ENCODE results near the gene DAP3. TPM values are rescaled to one million over a fixed set of nuclear protein-coding genes. Genes with fewer than 3 reads are reported as not detected.
"Not testable (repeated sequence)": the region's sequence is repeated elsewhere in the genome, so short reads cannot be mapped to it uniquely, and the experiment has no call there.

Gene DAP3
- total and polyA plus RNA-seq, 10 of the 15 experiments (the other 5 are each of a cell fraction or from before 2014, with no cell fraction given), result 60.0 to 223 (median 138) TPM

DNA sequence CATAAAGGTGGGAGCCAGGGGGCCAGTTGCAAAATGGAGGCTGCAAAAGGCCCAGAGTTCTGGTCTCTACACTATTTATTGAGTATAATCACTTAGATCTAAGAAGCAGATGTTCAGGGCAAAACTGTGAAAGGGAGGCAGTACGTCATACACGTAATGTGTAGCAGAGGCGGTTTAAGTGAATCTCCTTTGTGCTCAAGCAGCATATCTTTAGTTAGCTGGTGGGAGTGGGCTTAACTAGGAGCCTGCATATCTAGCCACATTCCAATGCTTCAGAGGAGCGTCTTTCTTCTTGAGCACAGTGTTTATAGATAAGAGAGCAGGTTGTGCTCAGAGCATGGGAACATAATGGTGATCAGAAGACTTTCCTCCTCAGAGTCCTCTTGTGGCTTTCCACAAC is 10.2 kb downstream of the DAP3 start:
- H3K4me2 ChIP-seq (ENCODE audit: control insufficient read depth, insufficient read depth); H4K20me1 ChIP-seq (ENCODE audit: control insufficient read depth, insufficient read depth); H3K9ac ChIP-seq (ENCODE audit: control insufficient read depth, insufficient read depth, low read length); intact Hi-C loops (cut with micrococcal nuclease; ENCODE audit: unreplicated experiment); FAIRE-seq; H3K27ac ChIP-seq (ENCODE audit: control insufficient read depth, insufficient read depth); H3K4me1 ChIP-seq (ENCODE audit: control insufficient read depth, insufficient read depth, low read length); H3K9me3 ChIP-seq (replicated peaks; ENCODE audit: control insufficient read depth, insufficient read depth, low read length); ATAC-seq; H3K36me3 ChIP-seq (ENCODE audit: control insufficient read depth in 2 of 2, insufficient read depth in 2 of 2, low read length in 1 of 2); in situ Hi-C loops (cut with MboI); DNase-seq (ENCODE audit: low read depth, low spot score); H3K4me3 ChIP-seq; POLR2A ChIA-PET; CTCF ChIA-PET; BruUV-seq (replicated peaks); H3K27me3 ChIP-seq (replicated peaks in 1 of 2; ENCODE audit: control insufficient read depth in 2 of 2, insufficient read depth in 2 of 2, low read length in 1 of 2); SMC1A ChIA-PET (ENCODE audit: uncharacterized antibody, unreplicated experiment); H2AFZ ChIP-seq (ENCODE audit: control insufficient read depth, low read depth, low read length): not testable (repeated sequence)
- RAD21 ChIA-PET (ENCODE audit: unreplicated experiment), result interaction anchor here (0.6 kb wide), 1 partner anchor 18 kb away, joined by 3 read pairs; no protein-coding TSS in a partner anchor
- WGBS (ENCODE audit: insufficient coverage, insufficient replicate concordance, low lambda C conversion rate, missing lambda C conversion rate), result 100% methylated on average over 4 of the region's 4 CpGs
- peaks cover 47% of the 10 kb centered on the region for H3K79me2 ChIP-seq (ENCODE audit: control insufficient read depth, insufficient read depth, low read length)

DNA sequence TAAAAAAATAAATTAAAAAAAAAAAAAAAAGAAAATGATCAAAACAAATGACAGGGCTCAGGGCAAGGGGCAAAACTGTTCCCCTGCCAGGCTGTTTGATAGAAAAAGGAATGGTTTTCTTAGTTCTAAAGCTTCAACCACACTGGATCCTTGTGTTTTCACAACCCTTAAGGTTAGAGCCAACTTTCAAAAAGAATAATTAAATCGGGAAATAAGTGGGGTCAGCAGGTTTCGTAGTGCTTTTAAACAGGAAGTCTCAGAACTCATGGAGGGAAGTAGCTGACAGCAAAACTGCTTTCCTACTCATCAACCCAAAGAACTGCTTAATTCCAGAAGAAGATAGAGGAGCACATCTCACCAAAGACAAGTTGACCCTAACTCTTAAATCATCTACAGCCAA is 12.8 kb downstream of the DAP3 start:
- in situ Hi-C loops (cut with MboI); DNase-seq (ENCODE audit: low read depth, low spot score); H3K27ac ChIP-seq (ENCODE audit: control insufficient read depth, insufficient read depth); H3K9me3 ChIP-seq (replicated peaks; ENCODE audit: control insufficient read depth, insufficient read depth, low read length); H3K9ac ChIP-seq (ENCODE audit: control insufficient read depth, insufficient read depth, low read length); H3K27me3 ChIP-seq (replicated peaks in 1 of 2; ENCODE audit: control insufficient read depth in 2 of 2, insufficient read depth in 2 of 2, low read length in 1 of 2); POLR2A ChIA-PET; H3K4me1 ChIP-seq (ENCODE audit: control insufficient read depth, insufficient read depth, low read length); H4K20me1 ChIP-seq (ENCODE audit: control insufficient read depth, insufficient read depth); H3K36me3 ChIP-seq (ENCODE audit: control insufficient read depth in 2 of 2, insufficient read depth in 2 of 2, low read length in 1 of 2); intact Hi-C loops (cut with micrococcal nuclease; ENCODE audit: unreplicated experiment); H3K4me3 ChIP-seq; CTCF ChIA-PET; FAIRE-seq; RAD21 ChIA-PET (ENCODE audit: unreplicated experiment); H2AFZ ChIP-seq (ENCODE audit: control insufficient read depth, low read depth, low read length); BruUV-seq (replicated peaks); SMC1A ChIA-PET (ENCODE audit: uncharacterized antibody, unreplicated experiment); H3K4me2 ChIP-seq (ENCODE audit: control insufficient read depth, insufficient read depth); ATAC-seq: not testable (repeated sequence)
- WGBS (ENCODE audit: insufficient coverage, insufficient replicate concordance, low lambda C conversion rate, missing lambda C conversion rate), result 92% methylated on average over 2 of the region's 2 CpGs
- H3K79me2 ChIP-seq (ENCODE audit: control insufficient read depth, insufficient read depth, low read length), result peaks cover 30% of the 10 kb centered on the region

DNA sequence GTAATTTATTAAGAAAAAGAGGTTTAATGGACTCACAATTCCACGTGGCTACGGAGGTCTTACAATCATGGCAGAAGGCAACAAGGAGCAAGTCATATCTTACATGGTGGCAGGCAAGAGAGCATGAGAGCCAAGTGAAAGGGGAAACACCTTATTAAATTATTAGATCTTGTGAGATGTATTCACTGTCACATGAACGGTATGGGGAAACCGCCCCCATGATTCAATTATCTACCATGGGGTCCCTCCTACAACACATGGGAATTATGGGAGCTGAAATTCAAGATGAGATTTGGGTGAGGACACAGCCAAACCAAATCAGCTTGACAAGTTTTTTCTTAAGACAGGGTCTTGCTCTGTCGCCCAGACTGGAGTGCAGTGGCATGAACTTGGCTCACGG is 14.3 kb downstream of the DAP3 start:
- ChIA-PET SMC1A (ENCODE audit: uncharacterized antibody, unreplicated experiment) (no interaction called here), POLR2A (no interaction called here), RAD21 (ENCODE audit: unreplicated experiment) (no interaction called here), CTCF (no interaction called here)
- H2AFZ ChIP-seq (ENCODE audit: control insufficient read depth, low read depth, low read length), result no peak overlapping the region
- H3K4me2 ChIP-seq (ENCODE audit: control insufficient read depth, insufficient read depth), result no peak overlapping the region
- DNase-seq (ENCODE audit: low read depth, low spot score) (no peak), FAIRE-seq (no peak), ATAC-seq (no peak)
- H3K27ac ChIP-seq (ENCODE audit: control insufficient read depth, insufficient read depth), result no peak overlapping the region
- no peaks in the 10 kb centered on the region for H3K36me3 ChIP-seq (ENCODE audit: control insufficient read depth in 2 of 2, insufficient read depth in 2 of 2, low read length in 1 of 2)
- H3K4me3 ChIP-seq, result no peak overlapping the region
- intact Hi-C loops (cut with micrococcal nuclease; ENCODE audit: unreplicated experiment) (no loop called here), in situ Hi-C loops (cut with MboI) (no loop called here)
- 98% methylated on average over 6 of the region's 6 CpGs for WGBS (ENCODE audit: insufficient coverage, insufficient replicate concordance, low lambda C conversion rate, missing lambda C conversion rate)
- BruUV-seq (replicated peaks), result no TSS peak
- H3K9ac ChIP-seq (ENCODE audit: control insufficient read depth, insufficient read depth, low read length), result no peak overlapping the region
- no peaks in the 10 kb centered on the region; the same call in 2 of the 3 replicates for H3K9me3 ChIP-seq (replicated peaks; ENCODE audit: control insufficient read depth, insufficient read depth, low read length)
- no peaks in the 10 kb centered on the region for H3K4me1 ChIP-seq (ENCODE audit: control insufficient read depth, insufficient read depth, low read length)
- TF ChIP-seq, protein P1, sequence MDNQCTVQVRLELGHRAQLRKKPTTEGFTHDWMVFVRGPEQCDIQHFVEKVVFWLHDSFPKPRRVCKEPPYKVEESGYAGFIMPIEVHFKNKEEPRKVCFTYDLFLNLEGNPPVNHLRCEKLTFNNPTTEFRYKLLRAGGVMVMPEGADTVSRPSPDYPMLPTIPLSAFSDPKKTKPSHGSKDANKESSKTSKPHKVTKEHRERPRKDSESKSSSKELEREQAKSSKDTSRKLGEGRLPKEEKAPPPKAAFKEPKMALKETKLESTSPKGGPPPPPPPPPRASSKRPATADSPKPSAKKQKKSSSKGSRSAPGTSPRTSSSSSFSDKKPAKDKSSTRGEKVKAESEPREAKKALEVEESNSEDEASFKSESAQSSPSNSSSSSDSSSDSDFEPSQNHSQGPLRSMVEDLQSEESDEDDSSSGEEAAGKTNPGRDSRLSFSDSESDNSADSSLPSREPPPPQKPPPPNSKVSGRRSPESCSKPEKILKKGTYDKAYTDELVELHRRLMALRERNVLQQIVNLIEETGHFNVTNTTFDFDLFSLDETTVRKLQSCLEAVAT (IDR thresholded peaks at IDR 0.05), result no peak
- no peak for TF ChIP-seq IKZF1 (conservative IDR thresholded peaks at IDR 0.05)
- no peak for TF ChIP-seq IRF4 (IDR thresholded peaks at IDR 0.05; ENCODE audit: low read depth, low read length)
- H3K27me3 ChIP-seq (replicated peaks in 1 of 2; ENCODE audit: control insufficient read depth in 2 of 2, insufficient read depth in 2 of 2, low read length in 1 of 2), result no peaks in the 10 kb centered on the region
- peaks cover 21% of the 10 kb centered on the region for H3K79me2 ChIP-seq (ENCODE audit: control insufficient read depth, insufficient read depth, low read length)
- no peaks in the 10 kb centered on the region for H4K20me1 ChIP-seq (ENCODE audit: control insufficient read depth, insufficient read depth)

All from GM12878 (cell line).